SJSA1 (cell line): Measurements from ENCODE around the gene RHOV. TPM values are rescaled to one million over a fixed set of nuclear protein-coding genes. Genes with fewer than 3 reads are reported as not detected.

Source experiments
- DNase-seq, 2 experiments: peaks; one replicate each; pipeline ENCODE4 v3.0.0-alpha.2; 2015 to 2020; ENCODE audit warnings: low spot score in 2 of 2, low read depth in 1 of 2
- H3K27ac ChIP-seq: fragments of 250-450 bp; sonication (Bioruptor Pico); 2 replicates; pipeline ENCODE4 v1.5.1; 2020; ENCODE audit warnings: mild to moderate bottlenecking, moderate library complexity
- H3K27me3 ChIP-seq: fragments of 250-450 bp; sonication (Bioruptor Pico); replicated peaks from 2 replicates; pipeline ENCODE4 v1.5.1; 2020; ENCODE audit warnings: mild to moderate bottlenecking, moderate library complexity
- H3K36me3 ChIP-seq: fragments of 250-450 bp; sonication (Bioruptor Pico); 2 replicates; pipeline ENCODE4 v1.5.1; 2020; ENCODE audit warnings: mild to moderate bottlenecking
- H3K4me1 ChIP-seq: fragments of 250-450 bp; sonication (Bioruptor Pico); replicated peaks from 2 replicates; pipeline ENCODE4 v1.6.1; 2021; ENCODE audit warnings: mild to moderate bottlenecking
- H3K4me3 ChIP-seq: fragments of 250-450 bp; sonication (Bioruptor Pico); 2 replicates; pipeline ENCODE4 v1.5.1; 2020; ENCODE audit warnings: mild to moderate bottlenecking
- H3K9me3 ChIP-seq: fragments of 250-450 bp; sonication (Bioruptor Pico); replicated peaks from 2 replicates; pipeline ENCODE4 v1.5.1; 2020; ENCODE audit warnings: mild to moderate bottlenecking
- total RNA-seq: library from RNA; depleted of rRNA; stranded (reverse); fragments of >200 nt; shearing (Covaris generic); gene quantifications from 2 replicates; pipeline ENCODE4 v1.2.3, GENCODE V29; 2014

Gene RHOV
- total RNA-seq, 1 experiment from 2014 or later, result not detected

GRCh38 chr15:40911141-40911540 lies 37.1 kb upstream of the RHOV start:
- Histone ChIP-seq H3K27me3 (no peaks in the 10 kb centered on the region), H3K36me3 (peaks cover 6% of the 10 kb centered on the region; the same call in 1 of the 2 replicates), H3K4me3 (no peak overlapping the region), H3K9me3 (no peaks in the 10 kb centered on the region), H3K4me1 (peaks cover 13% of the 10 kb centered on the region), H3K27ac (no peak overlapping the region)
- no peak for DNase-seq

GRCh38 chr15:40909662-40910630 lies 35.9 kb upstream of the RHOV start:
- Histone ChIP-seq H3K27ac (no peak overlapping the region), H3K4me3 (no peak overlapping the region), H3K27me3 (no peaks in the 10 kb centered on the region), H3K4me1 (peaks cover 21% of the 10 kb centered on the region), H3K9me3 (no peaks in the 10 kb centered on the region), H3K36me3 (peaks cover 9% of the 10 kb centered on the region; the same call in 1 of the 2 replicates)
- DNase-seq, result no peak

DNA sequence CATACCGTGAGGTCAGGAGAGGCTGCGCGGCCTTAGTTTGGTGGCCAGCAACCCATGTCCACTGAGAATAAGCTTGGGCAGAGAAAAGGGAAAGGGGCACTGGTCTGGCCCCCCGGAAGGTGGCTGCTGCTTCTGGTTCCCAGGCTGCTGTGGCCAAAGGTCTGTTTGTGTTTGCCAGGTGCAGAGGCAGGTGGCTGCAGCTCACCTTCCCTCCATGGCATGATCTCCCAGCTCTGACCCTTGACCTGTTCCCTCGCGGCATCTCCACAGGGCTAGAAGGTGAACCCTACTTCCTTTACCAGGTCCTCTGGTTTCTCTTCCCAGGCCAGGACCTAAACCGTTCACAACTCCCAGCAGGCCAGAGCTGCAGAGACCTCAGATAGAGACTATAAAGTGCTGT lies 34.1 kb upstream of the RHOV start:
- Histone ChIP-seq H3K27ac (no peak overlapping the region), H3K4me3 (no peak overlapping the region), H3K36me3 (peaks cover 28% of the 10 kb centered on the region), H3K27me3 (no peaks in the 10 kb centered on the region), H3K4me1 (peaks cover 21% of the 10 kb centered on the region), H3K9me3 (no peaks in the 10 kb centered on the region)
- DNase-seq, result no peak

DNA sequence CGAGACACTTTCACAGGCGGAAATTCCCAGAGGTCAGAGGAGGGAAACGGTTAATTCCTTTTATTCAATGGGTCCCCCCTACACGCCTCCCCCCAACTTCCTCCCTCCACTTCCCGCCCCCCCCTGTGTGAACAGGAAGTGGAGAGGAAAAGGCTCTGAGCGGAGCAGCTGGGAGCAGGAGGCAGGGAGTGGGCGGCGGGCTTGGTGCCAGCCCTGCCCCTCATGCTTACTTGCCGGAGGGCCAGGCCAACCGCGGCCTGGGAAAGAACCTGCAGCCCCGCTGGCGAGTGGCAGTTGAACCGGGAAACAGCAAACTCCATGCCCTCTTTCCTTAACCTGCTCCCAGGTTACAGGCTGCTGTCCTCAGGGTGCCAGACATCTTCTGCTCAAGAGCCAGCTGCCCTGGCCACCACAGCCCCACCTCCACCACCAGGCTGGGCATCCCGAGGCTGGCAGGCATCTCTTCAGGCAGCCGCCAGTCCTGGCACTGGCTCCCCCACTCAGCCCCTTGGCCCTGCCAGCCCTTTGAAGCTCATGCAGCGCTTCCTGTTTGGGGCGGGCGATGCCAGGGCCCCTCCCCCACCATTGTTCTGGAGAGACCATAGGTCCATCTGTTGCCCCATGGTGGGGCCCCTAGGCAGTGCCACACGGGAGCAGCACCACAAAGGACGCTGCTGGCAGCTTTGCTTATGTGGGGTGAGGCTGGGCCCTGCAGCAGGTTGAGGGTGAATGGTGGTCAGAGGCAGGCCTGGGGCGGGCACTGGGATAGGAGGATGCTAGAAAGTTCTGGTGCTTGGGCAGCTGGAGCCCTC lies 33.2 kb upstream of the RHOV start:
- Histone ChIP-seq H3K27ac (no peak overlapping the region), H3K4me1 (peaks cover 21% of the 10 kb centered on the region), H3K4me3 (no peak overlapping the region), H3K36me3 (peaks cover 36% of the 10 kb centered on the region), H3K9me3 (no peaks in the 10 kb centered on the region), H3K27me3 (no peaks in the 10 kb centered on the region)
- DNase-seq, result no peak

DNA sequence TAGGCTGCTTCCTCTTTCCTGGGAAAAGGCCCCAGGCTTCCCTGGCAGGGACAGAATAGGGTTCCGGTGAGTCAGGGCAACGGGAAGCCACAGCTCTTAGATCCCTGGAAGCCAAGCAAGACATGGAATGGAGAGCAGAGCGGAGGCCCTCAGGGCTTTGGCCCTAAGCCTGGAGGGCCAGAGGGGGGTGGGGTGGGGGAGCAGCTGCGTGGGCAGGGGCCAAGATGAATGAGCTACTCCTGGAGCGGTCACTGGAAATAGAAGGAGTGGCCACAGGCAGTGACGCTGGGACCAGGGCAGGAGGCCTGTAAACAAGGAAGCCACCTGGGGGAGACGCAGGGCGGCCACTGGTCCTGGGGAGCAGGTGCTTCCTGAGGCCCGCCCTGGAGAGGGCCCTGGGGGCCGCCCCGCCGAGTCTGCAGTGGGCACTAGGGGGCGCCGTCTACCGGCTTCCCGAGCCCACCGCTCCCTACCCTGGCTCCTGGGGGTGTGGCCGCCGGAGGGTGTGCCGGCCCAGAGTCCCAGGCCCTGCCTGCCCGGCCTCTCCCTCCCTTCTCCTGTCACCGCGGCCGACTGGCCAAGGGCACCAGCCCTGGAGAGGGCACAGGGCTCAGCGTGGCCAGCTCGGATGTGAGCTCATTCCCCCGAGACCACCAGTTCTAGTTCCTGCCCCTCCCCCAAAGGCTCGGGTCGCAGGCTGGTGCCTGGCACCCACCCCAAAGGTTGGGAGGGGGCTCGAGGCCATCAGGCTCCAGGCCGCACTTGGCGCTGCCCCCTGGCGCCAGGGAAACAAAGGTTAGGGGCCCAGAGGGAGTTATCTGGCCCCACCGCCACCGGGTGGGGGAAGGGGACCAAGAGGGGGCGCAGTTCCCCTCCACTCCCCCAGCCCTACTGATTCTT lies 32.3 kb upstream of the RHOV start:
- Histone ChIP-seq H3K9me3 (no peaks in the 10 kb centered on the region), H3K27ac (peak overlapping the region; percentile 29; the same call in 1 of the 2 replicates), H3K4me3 (peak overlapping the region; percentile 17)

DNA sequence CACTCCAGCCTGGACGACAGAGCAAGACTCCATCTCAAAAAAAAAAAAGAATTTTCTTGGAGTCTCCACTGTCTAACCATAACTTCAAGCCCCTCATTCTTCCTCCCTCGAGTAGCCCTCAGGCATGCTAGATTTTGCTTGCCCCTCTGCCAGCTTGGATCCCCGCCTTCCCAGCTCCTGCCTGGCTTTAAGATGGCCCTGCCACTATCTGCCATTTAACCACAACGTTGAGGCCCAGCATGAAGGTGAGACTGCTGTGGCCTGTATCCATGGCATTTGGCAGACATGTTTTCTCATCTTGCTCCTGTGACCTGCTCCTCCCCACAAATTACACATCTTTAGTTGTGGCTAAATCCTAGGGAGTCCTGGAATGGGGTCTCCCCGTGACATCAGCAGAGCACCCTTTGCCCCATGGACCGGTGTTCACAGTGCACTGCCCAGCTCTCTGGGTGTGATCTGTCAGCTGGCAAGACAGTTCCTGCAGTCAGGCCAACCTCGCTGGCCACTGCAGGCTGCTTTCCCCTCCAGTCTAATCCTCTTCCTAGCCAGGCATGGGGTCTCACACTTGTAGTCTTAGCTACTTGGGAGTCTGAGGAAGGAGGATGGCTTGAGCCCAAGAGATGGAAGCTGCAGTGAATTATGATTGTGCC lies 30.6 kb upstream of the RHOV start:
- Histone ChIP-seq H3K4me3 (no peak overlapping the region), H3K27ac (no peak overlapping the region), H3K4me1 (peaks cover 21% of the 10 kb centered on the region), H3K9me3 (no peaks in the 10 kb centered on the region), H3K36me3 (peaks cover 58% of the 10 kb centered on the region), H3K27me3 (no peaks in the 10 kb centered on the region)
- no peak for DNase-seq

More for the DNA sequence above, 32.3 kb upstream of the RHOV start:
- Histone ChIP-seq H3K4me1 (peaks cover 21% of the 10 kb centered on the region), H3K27me3 (no peaks in the 10 kb centered on the region), H3K36me3 (peaks cover 41% of the 10 kb centered on the region)
- peak; percentile 85 to 89 for DNase-seq

DNA sequence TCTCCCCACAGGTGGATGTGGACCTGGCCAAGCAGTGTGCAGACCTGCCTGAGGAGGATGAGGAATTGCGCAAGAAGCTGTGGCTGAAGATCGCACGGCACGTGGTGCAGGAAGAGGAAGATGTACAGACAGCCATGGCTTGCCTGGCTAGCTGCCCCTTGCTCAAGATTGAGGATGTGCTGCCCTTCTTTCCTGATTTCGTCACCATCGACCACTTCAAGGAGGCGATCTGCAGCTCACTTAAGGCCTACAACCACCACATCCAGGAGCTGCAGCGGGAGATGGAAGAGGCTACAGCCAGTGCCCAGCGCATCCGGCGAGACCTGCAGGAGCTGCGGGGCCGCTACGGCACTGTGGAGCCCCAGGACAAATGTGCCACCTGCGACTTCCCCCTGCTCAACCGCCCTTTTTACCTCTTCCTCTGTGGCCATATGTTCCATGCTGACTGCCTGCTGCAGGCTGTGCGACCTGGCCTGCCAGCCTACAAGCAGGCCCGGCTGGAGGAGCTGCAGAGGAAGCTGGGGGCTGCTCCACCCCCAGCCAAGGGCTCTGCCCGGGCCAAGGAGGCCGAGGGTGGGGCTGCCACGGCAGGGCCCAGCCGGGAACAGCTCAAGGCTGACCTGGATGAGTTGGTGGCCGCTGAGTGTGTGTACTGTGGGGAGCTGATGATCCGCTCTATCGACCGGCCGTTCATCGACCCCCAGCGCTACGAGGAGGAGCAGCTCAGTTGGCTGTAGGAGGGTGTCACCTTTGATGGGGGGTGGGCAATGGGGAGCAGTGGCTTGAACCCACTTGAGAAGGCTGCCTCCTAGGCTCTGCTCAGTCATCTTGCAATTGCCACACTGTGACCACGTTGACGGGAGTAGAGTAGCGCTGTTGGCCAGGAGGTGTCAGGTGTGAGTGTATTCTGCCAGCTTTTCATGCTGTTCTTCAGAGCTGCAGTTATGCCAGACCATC lies 28.8 kb upstream of the RHOV start:
- peaks cover 73% of the 10 kb centered on the region for H3K36me3 ChIP-seq
- H3K27ac ChIP-seq, result no peak overlapping the region
- H3K4me3 ChIP-seq, result no peak overlapping the region
- no peaks in the 10 kb centered on the region for H3K9me3 ChIP-seq
- H3K27me3 ChIP-seq, result no peaks in the 10 kb centered on the region
- DNase-seq, result no peak
- H3K4me1 ChIP-seq, result peaks cover 21% of the 10 kb centered on the region

GRCh38 chr15:40901053-40901443 lies 27.0 kb upstream of the RHOV start:
- no peak for DNase-seq
- no peak overlapping the region for H3K27ac ChIP-seq
- H3K9me3 ChIP-seq, result no peaks in the 10 kb centered on the region
- H3K4me1 ChIP-seq, result peaks cover 8% of the 10 kb centered on the region
- H3K4me3 ChIP-seq, result no peak overlapping the region
- peaks cover 83% of the 10 kb centered on the region for H3K36me3 ChIP-seq
- H3K27me3 ChIP-seq, result no peaks in the 10 kb centered on the region

GRCh38 chr15:40900256-40901052 lies 26.4 kb upstream of the RHOV start:
- Histone ChIP-seq H3K9me3 (no peaks in the 10 kb centered on the region), H3K4me1 (peaks cover 5% of the 10 kb centered on the region), H3K36me3 (peaks cover 89% of the 10 kb centered on the region), H3K4me3 (no peak overlapping the region), H3K27ac (no peak overlapping the region), H3K27me3 (no peaks in the 10 kb centered on the region)
- no peak for DNase-seq

GRCh38 chr15:40899536-40900207 lies 25.6 kb upstream of the RHOV start:
- no peak overlapping the region for H3K4me3 ChIP-seq
- no peaks in the 10 kb centered on the region for H3K27me3 ChIP-seq
- peaks cover 84% of the 10 kb centered on the region for H3K36me3 ChIP-seq
- no peaks in the 10 kb centered on the region for H3K9me3 ChIP-seq
- DNase-seq, result no peak
- peaks cover 6% of the 10 kb centered on the region; the same call in 1 of the 2 replicates for H3K4me1 ChIP-seq
- H3K27ac ChIP-seq, result no peak overlapping the region
